H1 (cell line): ENCODE data around the gene TNN. TPM values are rescaled to one million over a fixed set of nuclear protein-coding genes. Genes with fewer than 3 reads are reported as not detected.
A peak's percentile ranks its signal among the peaks of the same experiment; 100 is the strongest.

Experiments
- CTCF ChIA-PET: fragments of 300-600 bp; sonication (Branson Sonifier 250); formaldehyde crosslinking; loops from one replicate; lab custom pipeline; 2021; ENCODE audit not compliant: partially characterized antibody; lab: Charles Lee
- POLR2A ChIA-PET: fragments of 300-600 bp; sonication (Branson Sonifier 250); formaldehyde crosslinking; loops from one replicate; lab custom pipeline; 2021; ENCODE audit warnings: inconsistent platforms; ENCODE audit not compliant: partially characterized antibody; lab: Charles Lee
- DNase-seq, 2 experiments: peaks; one replicate each; pipeline versions ENCODE4 v3.0.0 to v3.0.0-alpha.2; 2010 to 2022; ENCODE audit warnings: low spot score in 2 of 2, low read depth in 1 of 2, mixed read lengths in 1 of 2
- FAIRE-seq: peaks from 2 replicates; lab custom pipeline; 2011; peaks lifted over from hg19 to GRCh38; lab: Jason Lieb, UNC
- H2AFZ ChIP-seq: 2 replicates; pipeline ENCODE4 v1.8.1; 2012; ENCODE audit warnings: low read length, inconsistent platforms
- H2AK5ac ChIP-seq: 2 replicates; pipeline ENCODE4 v1.6.1; 2013; ENCODE audit warnings: low read depth, low read length
- H2BK120ac ChIP-seq: replicated peaks from 2 replicates; pipeline ENCODE3; 2013; ENCODE audit warnings: low read depth, low read length, inconsistent platforms
- H2BK12ac ChIP-seq: 2 replicates; pipeline ENCODE4 v1.6.1; 2013; ENCODE audit warnings: low read depth, low read length
- H2BK15ac ChIP-seq: 2 replicates; pipeline ENCODE4 v1.6.1; 2013; ENCODE audit warnings: low read length
- H2BK20ac ChIP-seq: 2 replicates; pipeline ENCODE4 v1.6.1; 2013; ENCODE audit warnings: low read length
- H2BK5ac ChIP-seq: 2 replicates; pipeline ENCODE4 v1.6.1; 2013; ENCODE audit warnings: low read depth, low read length
- H3K14ac ChIP-seq: 2 replicates; pipeline ENCODE4 v1.6.1; 2013; ENCODE audit warnings: inconsistent platforms; ENCODE audit not compliant: insufficient read length
- H3K18ac ChIP-seq: 2 replicates; pipeline ENCODE4 v1.6.1; 2013; ENCODE audit warnings: low read length; ENCODE audit errors: extremely low read depth
- H3K23ac ChIP-seq: 2 replicates; pipeline ENCODE4 v1.6.1; 2013; ENCODE audit warnings: inconsistent platforms; ENCODE audit not compliant: insufficient read length
- H3K23me2 ChIP-seq: 2 replicates; pipeline ENCODE4 v1.6.1; 2013; ENCODE audit warnings: low read depth, low read length
- H3K27ac ChIP-seq: 2 replicates; pipeline ENCODE4 v1.6.1; 2011; ENCODE audit warnings: low read depth, low read length, inconsistent platforms
- H3K27me3 ChIP-seq, 4 experiments: replicated peaks in 1 of 4; 1 replicate in 1 of 4; 2 replicates in 3 of 4; pipeline versions ENCODE4 v1.6.1 to v1.8.1; 2011 to 2013; ENCODE audit warnings: low read length in 3 of 4, mild to moderate bottlenecking in 3 of 4, inconsistent platforms in 2 of 4, mixed read lengths in 2 of 4, moderate library complexity in 1 of 4; ENCODE audit not compliant: control insufficient read depth in 3 of 4, insufficient read depth in 3 of 4; ENCODE audit errors: extremely low read depth in 1 of 4
- H3K36me3 ChIP-seq, 4 experiments: 2 replicates each; pipeline versions ENCODE4 v1.6.1 to v1.8.1; 2011 to 2013; ENCODE audit warnings: mild to moderate bottlenecking in 4 of 4, low read length in 3 of 4, moderate library complexity in 2 of 4, control low read depth in 1 of 4, inconsistent platforms in 1 of 4; ENCODE audit not compliant: insufficient read depth in 4 of 4, control insufficient read depth in 2 of 4
- H3K4ac ChIP-seq: replicated peaks from 2 replicates; pipeline ENCODE3; 2013; ENCODE audit warnings: low read length, low read depth, mixed read lengths, inconsistent platforms; ENCODE audit not compliant: insufficient read length
- H3K4me1 ChIP-seq, 4 experiments: replicated peaks in 1 of 4; 1 replicate in 1 of 4; 2 replicates in 3 of 4; pipeline versions ENCODE4 v1.6.1 to v1.8.1; 2011 to 2013; ENCODE audit warnings: low read length in 3 of 4, inconsistent platforms in 2 of 4, mixed read lengths in 1 of 4; ENCODE audit not compliant: insufficient read depth in 4 of 4, control insufficient read depth in 3 of 4
- H3K4me2 ChIP-seq, 2 experiments: 2 replicates each; pipeline versions ENCODE4 v1.6.1 to v1.8.1; 2011 to 2013; ENCODE audit warnings: low read depth in 2 of 2, low read length in 2 of 2, control low read depth in 1 of 2, inconsistent platforms in 1 of 2, mild to moderate bottlenecking in 1 of 2; ENCODE audit not compliant: insufficient read depth in 1 of 2
- H3K4me3 ChIP-seq, 4 experiments: fragments of 200-600, 300-600 bp in 1 of 4; sonication (generic), shearing (Covaris generic), sonication (Bioruptor Twin) in 1 of 4; 2 replicates each; pipeline versions ENCODE4 v1.5.1 to v1.8.1; 2011 to 2016; ENCODE audit warnings: low read length in 4 of 4, low read depth in 3 of 4, control low read depth in 2 of 4, inconsistent platforms in 2 of 4, mild to moderate bottlenecking in 2 of 4, mixed read lengths in 1 of 4, moderate library complexity in 1 of 4; ENCODE audit not compliant: insufficient read depth in 2 of 4; ENCODE audit errors: extremely low read depth in 1 of 4
- H3K56ac ChIP-seq: replicated peaks from 2 replicates; pipeline ENCODE3; 2013; ENCODE audit warnings: low read depth, mild to moderate bottlenecking, mixed read lengths, low read length, inconsistent platforms; ENCODE audit not compliant: insufficient read length
- H3K79me1 ChIP-seq: 2 replicates; pipeline ENCODE4 v1.6.1; 2013; ENCODE audit warnings: low read depth, low read length, control low read depth
- H3K79me2 ChIP-seq, 2 experiments: 2 replicates each; pipeline versions ENCODE4 v1.6.1 to v1.8.1; 2012 to 2013; ENCODE audit warnings: low read length in 2 of 2, mild to moderate bottlenecking in 2 of 2, inconsistent platforms in 1 of 2; ENCODE audit not compliant: insufficient read depth in 2 of 2, control insufficient read depth in 1 of 2
- H3K9ac ChIP-seq, 4 experiments: replicated peaks in 1 of 4; 1 replicate in 1 of 4; 2 replicates in 3 of 4; pipeline versions ENCODE4 v1.6.1 to v1.8.1; 2011 to 2013; ENCODE audit warnings: low read depth in 3 of 4, low read length in 3 of 4, control low read depth in 2 of 4, mild to moderate bottlenecking in 2 of 4, moderate library complexity in 2 of 4, inconsistent platforms in 1 of 4; ENCODE audit errors: extremely low read depth in 1 of 4
- H3K9me3 ChIP-seq, 2 experiments: 2 replicates each; pipeline versions ENCODE4 v1.6.1 to v1.8.1; 2012 to 2013; ENCODE audit warnings: mild to moderate bottlenecking in 2 of 2, moderate library complexity in 2 of 2, control low read depth in 1 of 2, inconsistent platforms in 1 of 2, low read depth in 1 of 2, low read length in 1 of 2, mixed read lengths in 1 of 2; ENCODE audit not compliant: insufficient read depth in 2 of 2
- H4K20me1 ChIP-seq, 2 experiments: replicated peaks in 1 of 2; 2 replicates each; pipeline versions ENCODE3 to v1.8.1; 2011 to 2013; ENCODE audit warnings: inconsistent platforms in 2 of 2, low read length in 2 of 2, mild to moderate bottlenecking in 1 of 2; ENCODE audit not compliant: insufficient read depth in 2 of 2, control insufficient read depth in 1 of 2
- H4K5ac ChIP-seq: 2 replicates; pipeline ENCODE4 v1.6.1; 2013; ENCODE audit warnings: low read length, low read depth, mixed read lengths, inconsistent platforms; ENCODE audit not compliant: insufficient read length
- H4K8ac ChIP-seq: 2 replicates; pipeline ENCODE4 v1.8.0; 2013; ENCODE audit warnings: mild to moderate bottlenecking, moderate library complexity, low read length, inconsistent platforms; ENCODE audit not compliant: insufficient read depth; ENCODE audit errors: extremely low read depth
- H4K91ac ChIP-seq: replicated peaks from 2 replicates; pipeline ENCODE3; 2013; ENCODE audit warnings: low read length, mixed read lengths, inconsistent platforms; ENCODE audit not compliant: insufficient read length
- BACH1 ChIP-seq: IDR thresholded peaks from 2 replicates; pipeline ENCODE4 v1.6.1; 2012; ENCODE audit warnings: low read length, improper control_type of control experiment
- EGR1 ChIP-seq: IDR thresholded peaks from 2 replicates; pipeline ENCODE4 v1.6.1; 2011; ENCODE audit warnings: low read depth, low read length, borderline replicate concordance
- EP300 ChIP-seq, 2 experiments: IDR thresholded peaks; 1 replicate in 1 of 2; 2 replicates in 1 of 2; pipeline ENCODE4 v1.6.1; 2011 to 2012; ENCODE audit warnings: low read depth in 2 of 2, low read length in 2 of 2, mild to moderate bottlenecking in 2 of 2, borderline replicate concordance in 1 of 2, inconsistent platforms in 1 of 2, moderate library complexity in 1 of 2
- EZH2 ChIP-seq: fragments of 200-600 bp; sonication (generic); IDR thresholded peaks from 2 replicates; pipeline ENCODE4 v1.7.1; 2012; ENCODE audit warnings: low read depth, mild to moderate bottlenecking, moderate library complexity, low read length, inconsistent platforms; ENCODE audit not compliant: severe bottlenecking
- PHF8 ChIP-seq: fragments of 200-600 bp; sonication (generic); conservative IDR thresholded peaks from 2 replicates; pipeline ENCODE4 v1.7.1; 2012; ENCODE audit warnings: low read depth, mild to moderate bottlenecking, inconsistent platforms, low read length, moderate library complexity
- POLR2A ChIP-seq, 2 experiments: IDR thresholded peaks; 1 replicate in 1 of 2; 2 replicates in 1 of 2; pipeline ENCODE4 v1.6.1; 2011; ENCODE audit warnings: low read depth in 2 of 2, low read length in 2 of 2, mild to moderate bottlenecking in 2 of 2; ENCODE audit errors: control extremely low read depth in 1 of 2
- POU5F1 ChIP-seq: IDR thresholded peaks from 2 replicates; pipeline ENCODE4 v1.6.1; 2011; ENCODE audit warnings: low read depth, mild to moderate bottlenecking, low read length, moderate library complexity
- RBBP5 ChIP-seq: IDR thresholded peaks from 2 replicates; pipeline ENCODE4 v1.7.1; 2012; ENCODE audit warnings: low read depth, mild to moderate bottlenecking, inconsistent platforms, low read length, moderate library complexity, borderline replicate concordance
- SIN3A ChIP-seq, 2 experiments: IDR thresholded peaks in 1 of 2; conservative IDR thresholded peaks in 1 of 2; 2 replicates each; pipeline ENCODE4 v1.6.1; 2011 to 2012; ENCODE audit warnings: low read length in 2 of 2, improper control_type of control experiment in 1 of 2, low read depth in 1 of 2, mild to moderate bottlenecking in 1 of 2
- SIRT6 ChIP-seq: IDR thresholded peaks from one replicate; pipeline ENCODE4 v1.7.1; 2012; ENCODE audit warnings: low read length, inconsistent platforms
- SP4 ChIP-seq: IDR thresholded peaks from 2 replicates; pipeline ENCODE4 v1.6.1; 2012; ENCODE audit warnings: low read length, inconsistent platforms
- SRF ChIP-seq: IDR thresholded peaks from 2 replicates; pipeline ENCODE4 v1.6.1; 2011; ENCODE audit warnings: mild to moderate bottlenecking, low read depth, low read length, moderate library complexity
- SUZ12 ChIP-seq: fragments of 200-600 bp; sonication (generic); IDR thresholded peaks from 2 replicates; pipeline ENCODE4 v1.6.1; 2012; ENCODE audit warnings: mild to moderate bottlenecking, inconsistent platforms, low read length, moderate library complexity, mixed read lengths
- WGBS, 2 experiments: shearing (Covaris generic) in 1 of 2; methylation state at CpG; one replicate each; pipeline versions ENCODE4 v1.1.6 to v1.1.7; 2013 to 2015; ENCODE audit warnings: low lambda C conversion rate in 2 of 2, mixed read lengths in 2 of 2, inconsistent platforms in 1 of 2, low coverage in 1 of 2, missing lambda C conversion rate in 1 of 2; ENCODE audit not compliant: insufficient replicate concordance in 2 of 2, insufficient coverage in 1 of 2, insufficient read length in 1 of 2; ENCODE audit errors: extremely low coverage in 1 of 2, missing lambda C conversion rate in 1 of 2; 5-methylcytosine and 5-hydroxymethylcytosine counted together
- polyA plus RNA-seq, 7 experiments: library from polyadenylated mRNA; depleted of rRNA in 3 of 7; stranded (reverse) in 5 of 7; unstranded in 2 of 7; fragments of >200 nt in 5 of 7; fragments of 200-250 nt in 2 of 7; gene quantifications; 1 replicate in 5 of 7; 2 replicates in 1 of 7; 4 replicates in 1 of 7; pipeline versions ENCODE4 v1.2.1 to v1.2.3, GENCODE V29; 2011 to 2013; ENCODE audit warnings: missing spikeins in 2 of 7, mixed read lengths in 2 of 7
- total RNA-seq: library from RNA; stranded (reverse); fragmentation: NEBNext Ultra II Directional; extraction: Animal tissue kit (Norgen Biotek cat#: 25700); gene quantifications from 2 replicates; pipeline ENCODE4 v1.2.1, GENCODE V29; 2021
- TF ChIP-seq, protein P1 (sequence below): IDR thresholded peaks from 2 replicates; pipeline ENCODE4 v1.6.1; 2012; ENCODE audit warnings: inconsistent platforms

The TNN gene
- total and polyA plus RNA-seq, 2 of the 8 experiments (the other 6 are each of a cell fraction or from before 2014, with no cell fraction given), result 0.21 to 0.30 TPM

GRCh38 chr1:175127565-175127964, 59.9 kb downstream of the TNN start:
- Histone ChIP-seq H4K20me1 (no peaks in the 10 kb centered on the region), H3K23me2 (peaks cover 2% of the 10 kb centered on the region)

More at GRCh38 chr1:175127565-175127964, 59.9 kb downstream of the TNN start:
- 0 out of 2 replicates have a peak overlapping the region, but pooled peaks have one; percentile 56 for H2AFZ ChIP-seq
- H3K27me3 ChIP-seq, result no peaks in the 10 kb centered on the region
- no peak overlapping the region for H3K56ac ChIP-seq
- peak overlapping the region; percentile 15; the same call in 1 of the 2 replicates for H2BK5ac ChIP-seq
- no peak overlapping the region for H3K4me2 ChIP-seq
- TF ChIP-seq, protein P1, sequence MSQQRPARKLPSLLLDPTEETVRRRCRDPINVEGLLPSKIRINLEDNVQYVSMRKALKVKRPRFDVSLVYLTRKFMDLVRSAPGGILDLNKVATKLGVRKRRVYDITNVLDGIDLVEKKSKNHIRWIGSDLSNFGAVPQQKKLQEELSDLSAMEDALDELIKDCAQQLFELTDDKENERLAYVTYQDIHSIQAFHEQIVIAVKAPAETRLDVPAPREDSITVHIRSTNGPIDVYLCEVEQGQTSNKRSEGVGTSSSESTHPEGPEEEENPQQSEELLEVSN, result no peak
- no peak for TF ChIP-seq SRF
- TF ChIP-seq BACH1, result no peak
- TF ChIP-seq POLR2A (IDR thresholded peaks at IDR 0.05; ENCODE audit: control extremely low read depth in 1 of 2, low read depth in 2 of 2, low read length in 2 of 2), result no peak
- TF ChIP-seq PHF8, result no peak
- TF ChIP-seq SIRT6, result no peak
- TF ChIP-seq SIN3A (conservative IDR thresholded peaks at IDR 0.05 in 1 of 2, IDR thresholded peaks at IDR 0.05 in 1 of 2; ENCODE audit: low read depth in 1 of 2, low read length in 2 of 2), result no peak
- no peak for TF ChIP-seq EGR1
- no peak for TF ChIP-seq EP300 (IDR thresholded peaks at IDR 0.05; ENCODE audit: borderline replicate concordance in 1 of 2, low read depth in 2 of 2, low read length in 2 of 2)
- TF ChIP-seq SP4, result no peak
- no peak for TF ChIP-seq SUZ12
- no peak for TF ChIP-seq RBBP5
- TF ChIP-seq POU5F1, result no peak
- TF ChIP-seq EZH2, result no peak
- H2BK20ac ChIP-seq, result no peak overlapping the region
- no peak overlapping the region for H2BK15ac ChIP-seq
- ChIA-PET CTCF (interaction anchor here (0.7 to 9.3 kb wide), 10 partner anchors 9 to 223 kb away, joined by 3 to 88 read pairs (median 6); no protein-coding TSS in a partner anchor), POLR2A (no interaction called here)
- no peak overlapping the region for H4K5ac ChIP-seq
- H3K14ac ChIP-seq, result no peak overlapping the region
- H3K23ac ChIP-seq, result no peak overlapping the region
- H4K8ac ChIP-seq, result no peak overlapping the region
- no peak for DNase-seq
- no peaks in the 10 kb centered on the region for H3K9me3 ChIP-seq
- H4K91ac ChIP-seq, result peak overlapping the region; percentile 28
- no peak overlapping the region for H2BK120ac ChIP-seq
- peak overlapping the region; percentile 22 for H3K4ac ChIP-seq
- no peak overlapping the region for H3K9ac ChIP-seq
- WGBS, 2 experiments, result 74% methylated on average over 6 of the region's 6 CpGs; no CpG with 5 or more reads in 1 of the 2 experiments
- peaks cover 0 to 26% (median 17%) of the 10 kb centered on the region in 4 experiments; a peak in 4 of 7 replicates for H3K4me1 ChIP-seq
- no peak overlapping the region for H3K27ac ChIP-seq
- no peaks in the 10 kb centered on the region for H3K36me3 ChIP-seq
- H3K79me2 ChIP-seq, result no peaks in the 10 kb centered on the region
- H2AK5ac ChIP-seq, result no peak overlapping the region
- H3K79me1 ChIP-seq, result no peaks in the 10 kb centered on the region
- H2BK12ac ChIP-seq, result 0 out of 2 replicates have a peak overlapping the region, but pooled peaks have one; percentile 23
- H3K4me3 ChIP-seq, result no peak overlapping the region
- H3K18ac ChIP-seq, result no peak overlapping the region
- FAIRE-seq, result no peak
